HFFc6 (cell line): ENCODE measurements around the gene CLDN5. TPM values are rescaled to one million over a fixed set of nuclear protein-coding genes. Genes with fewer than 3 reads are reported as not detected.

Experiments used
- DNase-seq: peaks from one replicate; pipeline ENCODE4 v3.0.0-alpha.2; 2018
- H3K27ac Mint-ChIP-seq: 2 replicates; pipeline ENCODE4 v1.8.0; 2020; ENCODE audit warnings: mild to moderate bottlenecking, mixed read lengths
- H3K27me3 Mint-ChIP-seq: 2 replicates; pipeline ENCODE4 v1.8.0; 2021; ENCODE audit warnings: mild to moderate bottlenecking, moderate library complexity, mixed read lengths; ENCODE audit not compliant: insufficient read depth
- H3K36me3 Mint-ChIP-seq: 2 replicates; pipeline ENCODE4 v1.8.0; 2021; ENCODE audit warnings: low read depth, mixed read lengths
- H3K4me1 Mint-ChIP-seq: 2 replicates; pipeline ENCODE4 v1.8.0; 2020; ENCODE audit warnings: low read depth, mixed read lengths
- H3K4me3 Mint-ChIP-seq: 2 replicates; pipeline ENCODE4 v1.8.0; 2020; ENCODE audit warnings: mild to moderate bottlenecking, moderate library complexity, mixed read lengths
- H3K9me3 Mint-ChIP-seq: 2 replicates; pipeline ENCODE4 v1.8.0; 2020; ENCODE audit warnings: mild to moderate bottlenecking, mixed read lengths
- CTCF ChIP-seq: fragments of 200-600 bp; sonication (generic); IDR thresholded peaks from 2 replicates; pipeline ENCODE4 v1.5.0; 2021; ENCODE audit warnings: antibody characterized with exemption, mild to moderate bottlenecking
- total RNA-seq, 6 experiments: library from RNA; stranded (reverse); fragmentation: NEBNext Ultra II Directional; extraction: Animal tissue kit (Norgen Biotek cat#: 25700); gene quantifications; 2 replicates in 1 of 6; 3 replicates in 5 of 6; pipeline ENCODE4 v1.2.3, GENCODE V29; 2021

The CLDN5 gene
- total RNA-seq, 6 experiments from 2014 or later = 0.16 TPM; not detected in 5

- no peak overlapping the region for H3K27ac Mint-ChIP-seq
- no peak for DNase-seq
Measured at GRCh38 chr22:19492504-19493174, 31.6 kb downstream of the CLDN5 start.

GRCh38 chr22:19490628-19491230, 33.5 kb downstream of the CLDN5 start:
- H3K4me3 Mint-ChIP-seq = no peak overlapping the region
- 0 out of 2 replicates have a peak, but pooled peaks cover 2% of the 10 kb centered on the region for H3K27me3 Mint-ChIP-seq
- H3K27ac Mint-ChIP-seq = no peak overlapping the region
- no peak for TF ChIP-seq CTCF
- no peaks in the 10 kb centered on the region; the same call in 1 of the 2 replicates for H3K36me3 Mint-ChIP-seq
- no peaks in the 10 kb centered on the region for H3K9me3 Mint-ChIP-seq
- DNase-seq = no peak
- H3K4me1 Mint-ChIP-seq = peaks cover under 1% of the 10 kb centered on the region; the same call in 1 of the 2 replicates

More at GRCh38 chr22:19492504-19493174, 31.6 kb downstream of the CLDN5 start:
- no peak for TF ChIP-seq CTCF
- Mint-ChIP-seq H3K4me1 (peaks cover 14% of the 10 kb centered on the region), H3K4me3 (no peak overlapping the region), H3K36me3 (peaks cover 4% of the 10 kb centered on the region), H3K27me3 (peaks cover 2% of the 10 kb centered on the region; the same call in 1 of the 2 replicates), H3K9me3 (no peaks in the 10 kb centered on the region)

- H3K27ac Mint-ChIP-seq = no peak overlapping the region
- peaks cover 6% of the 10 kb centered on the region; the same call in 1 of the 2 replicates for H3K36me3 Mint-ChIP-seq
- 0 out of 2 replicates have a peak, but pooled peaks cover 2% of the 10 kb centered on the region for H3K27me3 Mint-ChIP-seq
- H3K9me3 Mint-ChIP-seq = no peaks in the 10 kb centered on the region
- peaks cover 12% of the 10 kb centered on the region for H3K4me1 Mint-ChIP-seq
- no peak for TF ChIP-seq CTCF
- H3K4me3 Mint-ChIP-seq = no peak overlapping the region
- no peak for DNase-seq
Measured at GRCh38 chr22:19488884-19489843, 35.0 kb downstream of the CLDN5 start.

GRCh38 chr22:19488285-19488684, 35.9 kb downstream of the CLDN5 start:
- peaks cover 10% of the 10 kb centered on the region; the same call in 1 of the 2 replicates for H3K36me3 Mint-ChIP-seq
- H3K9me3 Mint-ChIP-seq = no peaks in the 10 kb centered on the region
- no peak for TF ChIP-seq CTCF
- 0 out of 2 replicates have a peak, but pooled peaks cover 2% of the 10 kb centered on the region for H3K27me3 Mint-ChIP-seq
- DNase-seq = no peak
- H3K27ac Mint-ChIP-seq = no peak overlapping the region
- H3K4me1 Mint-ChIP-seq = peaks cover 21% of the 10 kb centered on the region
- H3K4me3 Mint-ChIP-seq = no peak overlapping the region
